ENCODE data around the gene LY86.

LY86 gene

GRCh38 chr6:6686176-6686575, 97.7 kb downstream of the LY86 start:
- Histone ChIP-seq H3K27me3 (ENCODE audit: low read depth) (no peaks in the 10 kb centered on the region), H3K4me3 (no peak overlapping the region; the same call in 1 of the 2 replicates), H3K36me3 (replicated peaks) (no peaks in the 10 kb centered on the region), H3K4me1 (peaks cover 9% of the 10 kb centered on the region), H3K9me3 (no peaks in the 10 kb centered on the region)
- in situ Hi-C loops (cut with MboI; ENCODE audit: low sequenced_read_pairs) = loop anchor here (25.0 kb wide), 1 partner anchor 926 kb away; no protein-coding TSS in a partner anchor
- no peak for DNase-seq (ENCODE audit: low spot score in 2 of 2)

- peak; percentile 90 to 96 for DNase-seq (ENCODE audit: low spot score in 2 of 2)
- peaks cover 9% of the 10 kb centered on the region for H3K4me1 ChIP-seq
- no peaks in the 10 kb centered on the region for H3K27me3 ChIP-seq (ENCODE audit: low read depth)
- H3K4me3 ChIP-seq = peak overlapping the region; percentile 35
- no peaks in the 10 kb centered on the region for H3K36me3 ChIP-seq (replicated peaks)
- in situ Hi-C loops (cut with MboI; ENCODE audit: low sequenced_read_pairs) = loop anchor here (25.0 kb wide), 1 partner anchor 925 kb away; no protein-coding TSS in a partner anchor
- H3K9me3 ChIP-seq = no peaks in the 10 kb centered on the region
Measured at GRCh38 chr6:6686748-6687601, 98.5 kb downstream of the LY86 start.

DNA sequence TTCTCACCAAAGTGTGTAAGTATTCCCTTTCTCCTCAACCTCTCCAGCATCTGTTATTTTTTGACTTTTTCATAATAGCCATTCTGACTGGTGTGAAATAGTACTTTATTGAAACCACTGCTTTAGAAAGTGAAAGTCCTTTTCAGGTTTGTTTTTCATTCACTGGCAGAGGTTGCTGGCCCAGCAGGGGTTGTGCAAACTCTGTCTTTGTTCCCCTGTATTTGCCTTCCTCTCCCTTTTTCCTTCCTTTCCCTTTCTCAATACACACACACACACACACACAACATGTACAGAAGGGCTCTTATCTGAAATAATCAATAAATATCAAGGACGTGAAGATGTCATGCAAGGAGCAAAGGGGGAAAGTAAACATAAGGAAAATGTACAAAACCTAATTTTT, 99.8 kb downstream of the LY86 start:
- no peak overlapping the region for H3K4me3 ChIP-seq
- in situ Hi-C loops (cut with MboI; ENCODE audit: low sequenced_read_pairs) = loop anchor here (25.0 kb wide), 1 partner anchor 924 kb away; no protein-coding TSS in a partner anchor
- no peak for DNase-seq (ENCODE audit: low spot score in 2 of 2)

GRCh38 chr6:6688951-6689350, 100.4 kb downstream of the LY86 start:
- no peaks in the 10 kb centered on the region for H3K27me3 ChIP-seq (ENCODE audit: low read depth)
- no peaks in the 10 kb centered on the region for H3K9me3 ChIP-seq
- in situ Hi-C loops (cut with MboI; ENCODE audit: low sequenced_read_pairs) = loop anchor here (25.0 kb wide), 1 partner anchor 923 kb away; no protein-coding TSS in a partner anchor
- no peak overlapping the region for H3K4me3 ChIP-seq
- H3K36me3 ChIP-seq (replicated peaks) = no peaks in the 10 kb centered on the region
- peaks cover 9% of the 10 kb centered on the region for H3K4me1 ChIP-seq
- DNase-seq (ENCODE audit: low spot score in 2 of 2) = no peak

More for the DNA sequence above, 99.8 kb downstream of the LY86 start:
- Histone ChIP-seq H3K9me3 (no peaks in the 10 kb centered on the region), H3K4me1 (peaks cover 9% of the 10 kb centered on the region), H3K27me3 (ENCODE audit: low read depth) (no peaks in the 10 kb centered on the region), H3K36me3 (replicated peaks) (no peaks in the 10 kb centered on the region)

DNA sequence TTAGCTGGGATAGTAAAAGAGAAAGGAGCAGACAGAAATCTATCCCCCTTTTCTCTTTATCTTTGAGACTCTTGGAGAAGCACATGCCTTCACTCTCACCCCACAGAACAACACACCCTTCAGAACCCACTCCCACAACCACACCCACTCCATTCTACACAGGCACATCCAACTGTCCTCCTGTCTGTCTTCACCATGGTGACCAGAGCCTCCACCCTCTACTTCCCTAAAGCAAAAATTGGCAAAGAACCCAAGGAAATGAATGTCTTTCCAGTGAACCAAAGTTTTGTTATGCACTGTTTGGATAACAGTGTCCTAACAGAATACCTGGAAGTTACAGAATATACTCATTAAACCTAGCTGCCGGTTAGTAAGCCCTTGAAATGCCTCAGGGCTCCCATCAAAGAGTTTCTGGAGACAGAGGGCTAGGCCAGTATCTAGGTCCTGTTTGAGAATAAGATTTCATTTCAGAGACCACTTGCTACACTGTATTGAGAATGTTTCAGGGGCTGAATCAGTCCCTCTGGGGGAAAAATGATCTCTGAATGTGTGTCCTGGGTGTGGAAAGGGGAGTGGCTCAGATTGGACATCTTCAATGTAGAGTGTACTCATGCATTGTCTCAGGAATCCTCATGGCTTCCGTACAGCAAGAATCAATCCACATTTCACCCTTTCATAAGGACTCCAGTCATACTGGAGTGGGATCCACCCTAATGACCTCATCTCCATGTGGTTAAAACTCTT, 101.1 kb downstream of the LY86 start:
- Histone ChIP-seq H3K36me3 (replicated peaks) (no peaks in the 10 kb centered on the region), H3K4me1 (peaks cover 9% of the 10 kb centered on the region), H3K4me3 (no peak overlapping the region), H3K27me3 (ENCODE audit: low read depth) (no peaks in the 10 kb centered on the region), H3K9me3 (no peaks in the 10 kb centered on the region)
- DNase-seq (ENCODE audit: low spot score in 2 of 2) = no peak
- in situ Hi-C loops (cut with MboI; ENCODE audit: low sequenced_read_pairs) = loop anchor here (25.0 kb wide), 1 partner anchor 923 kb away; no protein-coding TSS in a partner anchor

DNA sequence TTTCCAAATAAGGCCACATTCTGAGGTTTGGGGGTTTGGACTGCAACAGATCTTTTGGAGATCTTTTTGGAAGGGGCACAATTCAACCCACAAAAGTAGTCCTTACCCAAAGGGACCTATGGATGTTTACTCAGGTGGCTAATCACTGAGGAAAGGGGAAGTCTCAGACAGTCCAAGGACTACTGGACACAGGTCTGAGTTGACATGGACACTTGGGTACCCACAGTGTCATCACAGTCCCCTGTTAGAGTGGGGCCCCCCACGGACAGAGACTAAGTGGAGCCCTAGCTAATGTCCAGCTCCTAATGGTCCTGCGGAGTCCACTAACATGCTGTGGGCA, 101.6 kb downstream of the LY86 start:
- DNase-seq (ENCODE audit: low spot score in 2 of 2) = no peak
- no peaks in the 10 kb centered on the region for H3K27me3 ChIP-seq (ENCODE audit: low read depth)
- no peaks in the 10 kb centered on the region for H3K9me3 ChIP-seq
- H3K4me3 ChIP-seq = no peak overlapping the region
- peaks cover 13% of the 10 kb centered on the region for H3K4me1 ChIP-seq
- H3K36me3 ChIP-seq (replicated peaks) = no peaks in the 10 kb centered on the region
- in situ Hi-C loops (cut with MboI; ENCODE audit: low sequenced_read_pairs) = loop anchor here (25.0 kb wide), 1 partner anchor 922 kb away; no protein-coding TSS in a partner anchor

- peak in 1 of 2 experiments; percentile 32 for DNase-seq (ENCODE audit: low spot score in 2 of 2)
- no peaks in the 10 kb centered on the region for H3K9me3 ChIP-seq
- no peaks in the 10 kb centered on the region for H3K27me3 ChIP-seq (ENCODE audit: low read depth)
- no peaks in the 10 kb centered on the region for H3K36me3 ChIP-seq (replicated peaks)
- peaks cover 7% of the 10 kb centered on the region; the same call in 1 of the 2 replicates for H3K4me1 ChIP-seq
- H3K4me3 ChIP-seq = no peak overlapping the region
- in situ Hi-C loops (cut with MboI; ENCODE audit: low sequenced_read_pairs) = loop anchor here (25.0 kb wide), 1 partner anchor 918 kb away; no protein-coding TSS in a partner anchor
Measured at GRCh38 chr6:6694368-6694780, 105.9 kb downstream of the LY86 start.

- peak in 1 of 2 experiments; percentile 73 for DNase-seq (ENCODE audit: low spot score in 2 of 2)
- Histone ChIP-seq H3K4me3 (no peak overlapping the region), H3K9me3 (no peaks in the 10 kb centered on the region), H3K4me1 (peaks cover 7% of the 10 kb centered on the region; the same call in 1 of the 2 replicates), H3K27me3 (ENCODE audit: low read depth) (no peaks in the 10 kb centered on the region), H3K36me3 (replicated peaks) (no peaks in the 10 kb centered on the region)
- in situ Hi-C loops (cut with MboI; ENCODE audit: low sequenced_read_pairs) = loop anchor here (25.0 kb wide), 1 partner anchor 917 kb away; no protein-coding TSS in a partner anchor
Measured at GRCh38 chr6:6694825-6695624, 106.5 kb downstream of the LY86 start.

- peaks cover 7% of the 10 kb centered on the region; the same call in 1 of the 2 replicates for H3K4me1 ChIP-seq
- H3K36me3 ChIP-seq (replicated peaks) = no peaks in the 10 kb centered on the region
- in situ Hi-C loops (cut with MboI; ENCODE audit: low sequenced_read_pairs) = loop anchor here (25.0 kb wide), 1 partner anchor 917 kb away; no protein-coding TSS in a partner anchor
- no peak overlapping the region for H3K4me3 ChIP-seq
- H3K9me3 ChIP-seq = no peaks in the 10 kb centered on the region
- H3K27me3 ChIP-seq (ENCODE audit: low read depth) = no peaks in the 10 kb centered on the region
- DNase-seq (ENCODE audit: low spot score in 2 of 2) = no peak
Measured at GRCh38 chr6:6695625-6696276, 107.2 kb downstream of the LY86 start.

- in situ Hi-C loops (cut with MboI; ENCODE audit: low sequenced_read_pairs) = loop anchor here (25.0 kb wide), 1 partner anchor 915 kb away; no protein-coding TSS in a partner anchor
- no peaks in the 10 kb centered on the region for H3K27me3 ChIP-seq (ENCODE audit: low read depth)
- no peak overlapping the region for H3K4me3 ChIP-seq
- H3K4me1 ChIP-seq = peaks cover 7% of the 10 kb centered on the region; the same call in 1 of the 2 replicates
- H3K36me3 ChIP-seq (replicated peaks) = no peaks in the 10 kb centered on the region
- peak; percentile 48 to 81 for DNase-seq (ENCODE audit: low spot score in 2 of 2)
- no peaks in the 10 kb centered on the region for H3K9me3 ChIP-seq
Measured at GRCh38 chr6:6696867-6697531, 108.5 kb downstream of the LY86 start.

DNA sequence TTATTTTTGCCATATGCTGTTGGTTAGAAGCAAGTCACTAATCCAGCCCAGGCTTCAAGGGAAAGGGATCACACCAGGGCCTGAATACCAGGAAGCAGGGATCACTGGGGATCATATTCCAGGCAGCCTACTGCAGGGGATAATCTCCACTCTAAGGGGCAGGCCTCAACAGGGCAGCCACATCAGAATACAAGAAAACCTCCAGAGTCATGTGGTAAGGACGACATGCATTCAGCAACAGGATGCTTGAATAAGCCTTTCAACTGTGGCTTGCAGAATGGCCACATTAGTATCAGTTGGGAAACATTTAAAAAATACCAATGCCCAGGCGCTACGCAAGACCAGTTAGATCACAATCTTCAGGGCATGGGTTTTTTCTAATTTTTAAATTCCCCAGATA, 109.1 kb downstream of the LY86 start:
- DNase-seq (ENCODE audit: low spot score in 2 of 2) = no peak
- H3K4me3 ChIP-seq = no peak overlapping the region
- no peaks in the 10 kb centered on the region for H3K36me3 ChIP-seq (replicated peaks)
- peaks cover 7% of the 10 kb centered on the region; the same call in 1 of the 2 replicates for H3K4me1 ChIP-seq
- in situ Hi-C loops (cut with MboI; ENCODE audit: low sequenced_read_pairs) = loop anchor here (25.0 kb wide), 1 partner anchor 915 kb away; no protein-coding TSS in a partner anchor
- H3K27me3 ChIP-seq (ENCODE audit: low read depth) = no peaks in the 10 kb centered on the region
- H3K9me3 ChIP-seq = no peaks in the 10 kb centered on the region

GRCh38 chr6:6699741-6700367, 111.3 kb downstream of the LY86 start:
- peak; percentile 11 to 60 for DNase-seq (ENCODE audit: low spot score in 2 of 2)
- Histone ChIP-seq H3K4me3 (no peak overlapping the region), H3K27me3 (ENCODE audit: low read depth) (no peaks in the 10 kb centered on the region), H3K36me3 (replicated peaks) (no peaks in the 10 kb centered on the region), H3K9me3 (no peaks in the 10 kb centered on the region), H3K4me1 (peaks cover 4% of the 10 kb centered on the region; the same call in 1 of the 2 replicates)
- in situ Hi-C loops (cut with MboI; ENCODE audit: low sequenced_read_pairs) = loop anchor here (25.0 kb wide), 1 partner anchor 912 kb away; no protein-coding TSS in a partner anchor
